ENCODE results near the gene MICA. TPM values are rescaled to one million over a fixed set of nuclear protein-coding genes. Genes with fewer than 3 reads are reported as not detected.
A peak's percentile ranks its signal among the peaks of the same experiment; 100 is the strongest.
"Not testable (repeated sequence)": the region's sequence is repeated elsewhere in the genome, so short reads cannot be mapped to it uniquely, and the experiment has no call there.

Gene MICA
- total RNA-seq, 1 experiment from 2014 or later: 41.7 TPM

GRCh38 chr6:31407699-31408098 lies 4.3 kb downstream of the MICA start:
- Histone ChIP-seq H3K27me3 (replicated peaks) (no peaks in the 10 kb centered on the region), H3K9me3 (replicated peaks) (no peaks in the 10 kb centered on the region), H3K4me3 (no peak overlapping the region), H3K4me1 (replicated peaks) (peaks cover 30% of the 10 kb centered on the region), H3K27ac (no peak overlapping the region), H3K36me3 (peaks cover 31% of the 10 kb centered on the region)
- DNase-seq (ENCODE audit: low read depth in 1 of 2, low spot score in 2 of 2): peak in 1 of 2 experiments; percentile 58

- no peaks in the 10 kb centered on the region; the same call in 1 of the 2 replicates for H3K9me3 ChIP-seq (replicated peaks)
- DNase-seq (ENCODE audit: low read depth in 1 of 2, low spot score in 2 of 2): no peak
- no peaks in the 10 kb centered on the region for H3K27me3 ChIP-seq (replicated peaks)
- H3K4me1 ChIP-seq (replicated peaks): peaks cover 9% of the 10 kb centered on the region
- H3K4me3 ChIP-seq: no peak overlapping the region
- H3K27ac ChIP-seq: no peak overlapping the region
- H3K36me3 ChIP-seq: peaks cover 68% of the 10 kb centered on the region
These were observed 9.1 kb downstream of the MICA start for GRCh38 chr6:31412506-31412905.

DNA sequence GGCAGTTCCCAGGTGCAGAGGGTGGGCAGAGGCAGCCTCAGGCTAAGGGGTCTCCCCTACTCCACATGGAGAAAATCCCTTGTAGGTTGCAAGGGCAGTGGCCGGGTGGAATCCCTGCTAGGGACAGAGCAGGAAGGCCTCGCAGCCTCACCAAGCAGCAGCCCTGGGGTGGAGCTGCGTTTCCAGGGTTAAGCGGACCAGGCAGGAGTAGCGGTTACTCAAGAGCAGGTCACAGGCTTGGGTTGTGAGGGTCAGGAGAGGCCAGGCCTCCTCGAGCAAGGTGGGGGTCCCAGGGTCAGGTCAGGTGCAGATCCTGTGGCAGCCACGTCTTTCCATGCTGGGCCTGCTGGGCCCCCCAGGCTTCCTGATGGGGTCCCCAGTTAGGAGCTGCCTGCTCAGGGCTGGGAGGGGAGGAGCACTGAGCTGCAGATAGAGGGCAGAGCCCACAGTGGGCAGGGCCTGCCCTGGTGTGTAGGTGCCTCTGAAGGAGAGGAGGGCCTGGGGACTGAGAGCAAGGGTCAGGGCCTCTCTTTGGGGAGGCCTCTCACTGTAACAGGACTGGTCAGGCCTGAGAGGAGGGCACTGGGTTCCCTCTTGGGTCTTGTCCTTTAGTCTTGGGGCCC lies 10.9 kb downstream of the MICA start:
- H3K36me3 ChIP-seq: peaks cover 65% of the 10 kb centered on the region
- H3K27me3 ChIP-seq (replicated peaks); H3K27ac ChIP-seq; H3K9me3 ChIP-seq (replicated peaks); H3K4me1 ChIP-seq (replicated peaks); H3K4me3 ChIP-seq; DNase-seq (ENCODE audit: low read depth in 1 of 2, low spot score in 2 of 2): not testable (repeated sequence)

- no peaks in the 10 kb centered on the region for H3K27me3 ChIP-seq (replicated peaks)
- H3K27ac ChIP-seq: no peak overlapping the region
- no peaks in the 10 kb centered on the region; the same call in 1 of the 2 replicates for H3K9me3 ChIP-seq (replicated peaks)
- no peak overlapping the region for H3K4me3 ChIP-seq
- DNase-seq (ENCODE audit: low read depth in 1 of 2, low spot score in 2 of 2): no peak
- H3K4me1 ChIP-seq (replicated peaks): no peaks in the 10 kb centered on the region
- peaks cover 65% of the 10 kb centered on the region for H3K36me3 ChIP-seq
These were observed 11.4 kb downstream of the MICA start for GRCh38 chr6:31414771-31415265.

DNA sequence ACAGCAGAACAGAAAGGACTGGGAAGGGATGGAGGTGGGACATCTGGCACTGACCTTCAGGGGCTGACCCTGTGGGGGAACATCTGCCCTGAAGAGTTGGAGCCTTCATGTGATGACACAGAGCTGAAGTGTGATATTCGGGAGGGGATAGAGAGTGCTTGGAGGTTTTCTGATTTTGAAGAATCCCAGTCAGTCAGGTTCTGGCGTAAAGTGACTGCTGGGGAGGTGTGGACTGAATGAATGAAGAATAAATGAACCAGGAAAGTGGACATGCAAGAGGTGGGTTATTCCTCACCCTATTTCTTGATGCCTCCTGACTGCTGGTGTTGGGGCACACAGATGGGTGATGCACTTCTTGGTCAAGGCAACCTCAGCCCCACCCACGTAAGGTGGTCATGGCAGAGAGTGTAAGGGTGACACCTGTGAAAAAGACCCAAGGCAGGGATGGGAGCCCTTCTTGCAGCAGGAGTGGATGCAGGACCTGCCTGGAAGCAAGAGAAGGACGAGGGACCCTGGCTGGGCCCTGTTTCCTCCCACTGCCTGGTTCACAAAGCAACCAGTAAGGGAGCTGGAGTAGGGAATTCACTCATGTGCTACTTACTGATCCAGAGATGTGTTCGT lies 13.1 kb downstream of the MICA start:
- no peaks in the 10 kb centered on the region for H3K4me1 ChIP-seq (replicated peaks)
- no peaks in the 10 kb centered on the region; the same call in 1 of the 2 replicates for H3K9me3 ChIP-seq (replicated peaks)
- DNase-seq (ENCODE audit: low read depth in 1 of 2, low spot score in 2 of 2): no peak
- no peak overlapping the region for H3K4me3 ChIP-seq
- no peak overlapping the region for H3K27ac ChIP-seq
- H3K36me3 ChIP-seq: peaks cover 54% of the 10 kb centered on the region
- H3K27me3 ChIP-seq (replicated peaks): no peaks in the 10 kb centered on the region

DNA sequence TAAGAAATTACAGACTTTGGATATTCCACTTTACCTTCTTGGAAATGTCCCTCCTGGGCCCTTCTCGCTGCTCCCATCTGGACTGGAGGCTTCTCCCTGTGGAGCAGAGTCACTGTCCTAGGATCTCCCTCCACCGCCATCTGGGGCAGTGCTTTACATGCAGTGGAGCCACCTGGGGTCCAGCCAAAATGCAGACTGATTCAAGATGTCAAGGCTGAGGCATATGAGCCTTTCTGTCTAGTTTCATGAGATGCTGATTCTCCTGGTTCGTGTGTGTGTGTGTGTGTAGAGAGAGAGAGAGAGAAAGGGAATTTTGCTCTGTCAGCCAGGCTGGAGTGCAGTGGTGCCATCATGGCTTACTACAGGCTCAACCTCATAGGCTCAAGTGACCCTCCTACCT lies 14.9 kb downstream of the MICA start:
- H3K4me1 ChIP-seq (replicated peaks): no peaks in the 10 kb centered on the region
- H3K27me3 ChIP-seq (replicated peaks): no peaks in the 10 kb centered on the region
- H3K36me3 ChIP-seq: peaks cover 36% of the 10 kb centered on the region
- no peak for DNase-seq (ENCODE audit: low read depth in 1 of 2, low spot score in 2 of 2)
- no peak overlapping the region for H3K4me3 ChIP-seq
- H3K27ac ChIP-seq: no peak overlapping the region
- H3K9me3 ChIP-seq (replicated peaks): no peaks in the 10 kb centered on the region; the same call in 1 of the 2 replicates

GRCh38 chr6:31419842-31420241 lies 16.4 kb downstream of the MICA start:
- H3K4me3 ChIP-seq: no peak overlapping the region
- no peaks in the 10 kb centered on the region for H3K4me1 ChIP-seq (replicated peaks)
- DNase-seq (ENCODE audit: low read depth in 1 of 2, low spot score in 2 of 2): no peak

GRCh38 chr6:31420546-31420945 lies 17.2 kb downstream of the MICA start:
- H3K36me3 ChIP-seq: peaks cover 18% of the 10 kb centered on the region
- DNase-seq (ENCODE audit: low read depth in 1 of 2, low spot score in 2 of 2): no peak
- H3K27ac ChIP-seq: no peak overlapping the region
- no peaks in the 10 kb centered on the region for H3K27me3 ChIP-seq (replicated peaks)
- no peaks in the 10 kb centered on the region for H3K4me1 ChIP-seq (replicated peaks)
- no peak overlapping the region for H3K4me3 ChIP-seq
- H3K9me3 ChIP-seq (replicated peaks): no peaks in the 10 kb centered on the region; the same call in 1 of the 2 replicates

More at GRCh38 chr6:31419842-31420241, 16.4 kb downstream of the MICA start:
- no peak overlapping the region for H3K27ac ChIP-seq
- no peaks in the 10 kb centered on the region; the same call in 1 of the 2 replicates for H3K9me3 ChIP-seq (replicated peaks)
- H3K27me3 ChIP-seq (replicated peaks): no peaks in the 10 kb centered on the region
- H3K36me3 ChIP-seq: peaks cover 26% of the 10 kb centered on the region

DNA sequence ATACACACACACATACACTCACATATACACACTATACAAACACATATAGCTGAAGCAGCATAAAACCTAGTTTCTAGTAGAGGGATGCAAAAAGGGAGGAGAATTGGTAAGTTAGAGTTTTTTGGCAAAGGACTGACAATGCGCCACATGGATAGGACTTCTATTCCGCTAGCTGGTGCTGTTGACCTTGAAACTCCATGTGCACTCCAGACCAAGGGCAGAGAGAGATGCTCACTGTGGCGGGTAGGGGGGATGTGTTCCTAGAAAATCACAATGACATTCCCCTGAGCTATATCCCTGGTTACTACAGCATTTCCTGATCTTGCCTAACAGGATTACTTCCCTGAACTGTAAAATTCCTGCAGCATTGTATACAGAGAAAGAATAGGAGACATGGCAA lies 19.2 kb downstream of the MICA start:
- Histone ChIP-seq H3K9me3 (replicated peaks) (no peaks in the 10 kb centered on the region), H3K4me1 (replicated peaks) (no peaks in the 10 kb centered on the region), H3K27me3 (replicated peaks) (no peaks in the 10 kb centered on the region), H3K36me3 (no peaks in the 10 kb centered on the region), H3K27ac (no peak overlapping the region), H3K4me3 (no peak overlapping the region)
- DNase-seq (ENCODE audit: low read depth in 1 of 2, low spot score in 2 of 2): no peak

- DNase-seq (ENCODE audit: low read depth in 1 of 2, low spot score in 2 of 2): no peak
- Histone ChIP-seq H3K4me1 (replicated peaks) (no peaks in the 10 kb centered on the region), H3K4me3 (no peak overlapping the region), H3K27ac (no peak overlapping the region), H3K9me3 (replicated peaks) (no peaks in the 10 kb centered on the region), H3K27me3 (replicated peaks) (no peaks in the 10 kb centered on the region), H3K36me3 (no peaks in the 10 kb centered on the region)
These were observed 20.2 kb downstream of the MICA start for GRCh38 chr6:31423550-31423949.

GRCh38 chr6:31426395-31427354 lies 23.3 kb downstream of the MICA start:
- H3K27ac ChIP-seq: no peak overlapping the region
- H3K27me3 ChIP-seq (replicated peaks): no peaks in the 10 kb centered on the region
- H3K4me3 ChIP-seq: no peak overlapping the region
- no peak for DNase-seq (ENCODE audit: low read depth in 1 of 2, low spot score in 2 of 2)
- no peaks in the 10 kb centered on the region for H3K4me1 ChIP-seq (replicated peaks)
- no peaks in the 10 kb centered on the region; the same call in 1 of the 2 replicates for H3K9me3 ChIP-seq (replicated peaks)
- H3K36me3 ChIP-seq: no peaks in the 10 kb centered on the region

GRCh38 chr6:31430449-31430848 lies 27.1 kb downstream of the MICA start:
- H3K9me3 ChIP-seq (replicated peaks): no peaks in the 10 kb centered on the region; the same call in 1 of the 2 replicates
- H3K4me1 ChIP-seq (replicated peaks): no peaks in the 10 kb centered on the region
- H3K27me3 ChIP-seq (replicated peaks): no peaks in the 10 kb centered on the region
- H3K36me3 ChIP-seq: no peaks in the 10 kb centered on the region
- H3K4me3 ChIP-seq: no peak overlapping the region
- no peak for DNase-seq (ENCODE audit: low read depth in 1 of 2, low spot score in 2 of 2)
- no peak overlapping the region for H3K27ac ChIP-seq

DNA sequence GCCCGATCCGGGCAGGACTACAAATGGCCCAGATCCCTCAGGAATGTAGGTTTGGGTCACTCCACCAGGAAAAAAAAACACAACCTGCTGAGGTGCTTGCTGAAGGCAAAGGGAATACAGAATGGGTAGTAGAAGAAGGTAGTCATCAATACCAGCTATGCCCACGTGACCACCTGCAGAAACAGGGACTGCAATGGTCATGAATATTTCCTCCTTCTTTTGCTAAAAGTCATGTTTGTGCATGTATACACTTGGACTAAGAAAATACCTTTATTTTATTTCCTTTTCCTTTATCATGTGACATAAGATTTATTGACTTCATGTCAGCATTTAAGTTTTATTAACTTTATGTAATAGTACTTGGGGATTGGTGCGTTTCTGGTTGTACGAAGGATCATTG lies 31.7 kb downstream of the MICA start:
- not testable (repeated sequence) for H3K9me3 ChIP-seq (replicated peaks); H3K36me3 ChIP-seq; H3K27ac ChIP-seq; H3K4me1 ChIP-seq (replicated peaks); H3K27me3 ChIP-seq (replicated peaks); DNase-seq (ENCODE audit: low read depth in 1 of 2, low spot score in 2 of 2); H3K4me3 ChIP-seq
